Activated CD8-positive, alpha-beta memory T cell treated with anti-CD3 and anti-CD28 coated beads for 4 hours (primary cell): ENCODE data around the gene SYCE1.

Experiments used
- DNase-seq, 2 donors: peaks; one replicate each; pipeline ENCODE4 v3.0.0-alpha.2; 2020; ENCODE audit warnings: low read depth in 2 of 2

The SYCE1 gene

DNA sequence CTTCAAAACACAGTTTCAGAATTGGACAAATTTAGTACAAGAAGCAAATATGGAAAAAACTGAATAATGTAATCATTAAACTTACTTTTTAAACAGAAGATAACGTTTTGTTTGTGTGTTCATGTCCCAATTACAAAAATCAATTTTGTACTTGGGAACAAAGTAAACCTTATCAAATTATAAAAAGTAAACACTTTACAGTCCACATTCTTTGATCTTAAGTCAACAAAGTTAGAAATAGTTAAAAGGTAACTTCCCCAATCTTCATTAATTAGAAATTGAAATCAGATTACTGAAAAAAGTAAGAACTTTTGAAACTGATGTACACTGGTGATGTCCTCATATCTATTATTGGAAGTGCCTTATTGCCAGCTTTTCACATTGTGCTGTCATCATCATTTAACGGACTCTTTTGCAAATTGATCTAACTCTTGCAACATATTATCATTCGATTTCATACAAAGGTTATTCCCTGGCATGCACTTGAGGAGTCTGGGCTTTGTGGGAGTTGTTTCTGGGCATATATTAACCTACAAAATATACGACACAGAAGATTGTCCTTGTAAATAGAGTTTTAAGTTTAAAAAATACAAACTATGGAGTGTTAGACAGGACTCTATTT lies 53.4 kb downstream of the SYCE1 start:
- no peak for DNase-seq

DNA sequence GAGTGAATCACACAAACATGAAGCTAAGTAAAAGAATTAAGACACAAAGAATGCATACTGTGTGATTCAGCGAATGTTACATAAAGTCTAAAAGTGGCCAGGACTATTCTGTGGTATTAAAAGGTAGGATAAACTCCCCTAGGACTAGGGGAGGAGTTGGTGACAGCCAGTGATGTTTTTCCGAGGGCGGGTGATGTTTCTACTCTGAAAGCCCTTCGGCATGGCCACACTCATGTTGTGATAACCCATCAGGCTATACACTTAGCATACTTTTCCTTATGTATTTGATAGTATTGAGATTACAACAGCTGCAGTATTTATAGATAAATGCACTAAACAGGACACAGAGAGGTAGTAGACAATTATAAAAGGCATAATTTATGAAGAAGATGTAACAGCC lies 54.0 kb downstream of the SYCE1 start:
- no peak for DNase-seq

DNA sequence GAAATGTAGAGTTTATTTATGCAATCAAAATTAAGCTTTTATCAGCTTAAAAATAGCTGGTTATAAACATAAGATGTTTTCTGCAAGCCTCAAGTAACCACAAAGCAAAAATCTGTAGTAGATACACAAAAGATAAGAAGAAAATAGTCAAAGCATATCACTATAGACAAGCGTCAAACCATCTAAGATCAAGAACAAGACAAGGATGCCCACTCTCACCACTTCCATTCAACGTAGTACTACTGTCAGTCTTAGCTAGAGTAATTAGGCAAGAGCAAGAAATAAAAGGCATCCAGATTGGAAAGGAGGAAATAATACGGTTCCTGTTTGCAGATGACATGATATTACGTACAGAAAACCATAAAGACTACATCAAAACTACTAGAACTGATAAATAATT lies 55.7 kb downstream of the SYCE1 start:
- DNase-seq = no peak
